CD4-positive, CD25-positive, alpha-beta regulatory T cell (primary cell): ENCODE results near the gene PHOX2A. TPM values are rescaled to one million over a fixed set of nuclear protein-coding genes. Genes with fewer than 3 reads are reported as not detected.
A peak's percentile ranks its signal among the peaks of the same experiment; 100 is the strongest.

Experiments used
- ATAC-seq, 2 donors: fragments of 150-1000 bp; cut with Tn5 transposase; one replicate each; pipeline ENCODE4 v1.10.0; 2021; ENCODE audit warnings: low read depth in 2 of 2, moderate number of reproducible peaks in 2 of 2, moderate library complexity in 1 of 2
- DNase-seq, 3 donors: peaks; one replicate each; pipeline versions ENCODE4 v3.0.0 to v3.0.0-alpha.2; 2012 to 2022; ENCODE audit warnings: mixed read lengths in 1 of 3
- H3K27ac ChIP-seq: one replicate; pipeline ENCODE4 v1.7.0; 2013; ENCODE audit warnings: mild to moderate bottlenecking, low read length; ENCODE audit not compliant: insufficient read depth, poor library complexity, severe bottlenecking
- H3K27me3 ChIP-seq: one replicate; pipeline ENCODE4 v1.7.0; 2013; ENCODE audit warnings: low read length; ENCODE audit not compliant: control insufficient read depth, insufficient read depth
- H3K36me3 ChIP-seq: one replicate; pipeline ENCODE4 v1.7.0; 2013; ENCODE audit warnings: mild to moderate bottlenecking, low read length, moderate library complexity; ENCODE audit not compliant: control insufficient read depth, insufficient read depth
- H3K4me1 ChIP-seq: 2 replicates; pipeline ENCODE4 v1.7.0; 2013; ENCODE audit warnings: mild to moderate bottlenecking, low read length; ENCODE audit not compliant: insufficient read depth, control insufficient read depth, poor library complexity, severe bottlenecking
- H3K4me3 ChIP-seq: one replicate; pipeline ENCODE4 v1.7.0; 2013; ENCODE audit warnings: low read depth, mild to moderate bottlenecking, low read length, moderate library complexity
- H3K9me3 ChIP-seq, 2 experiments: 1 replicate in 1 of 2; 2 replicates in 1 of 2; pipeline ENCODE4 v1.7.0; 2013; ENCODE audit warnings: low read length in 2 of 2, mild to moderate bottlenecking in 1 of 2, moderate library complexity in 1 of 2; ENCODE audit not compliant: control insufficient read depth in 2 of 2
- H3K27ac Mint-ChIP-seq, 3 donors: one replicate each; pipeline ENCODE4 v1.8.0; 2020 to 2022; ENCODE audit warnings: mild to moderate bottlenecking in 3 of 3, mixed read lengths in 3 of 3, moderate library complexity in 2 of 3
- H3K27me3 Mint-ChIP-seq: one replicate; pipeline ENCODE4 v1.8.0; 2022; ENCODE audit warnings: mild to moderate bottlenecking, mixed read lengths
- H3K36me3 Mint-ChIP-seq: one replicate; pipeline ENCODE4 v1.8.0; 2020; ENCODE audit warnings: mixed read lengths
- H3K4me1 Mint-ChIP-seq, 4 donors: one replicate each; pipeline ENCODE4 v1.8.0; 2020 to 2022; ENCODE audit warnings: mixed read lengths in 4 of 4, mild to moderate bottlenecking in 1 of 4
- H3K4me3 Mint-ChIP-seq, 4 donors: one replicate each; pipeline ENCODE4 v1.8.0; 2020 to 2022; ENCODE audit warnings: mild to moderate bottlenecking in 4 of 4, mixed read lengths in 4 of 4, moderate library complexity in 3 of 4
- H3K9me3 Mint-ChIP-seq, 7 donors: one replicate each; pipeline ENCODE4 v1.8.0; 2020 to 2022; ENCODE audit warnings: mixed read lengths in 7 of 7, mild to moderate bottlenecking in 3 of 7, moderate library complexity in 2 of 7
- polyA plus RNA-seq, 4 donors: library from polyadenylated mRNA; unstranded; fragments of 300-500 nt; fragmentation: Illumina TruSeq; gene quantifications; one replicate each; pipeline ENCODE4 v1.2.3, GENCODE V29; 2021
- total RNA-seq: library from RNA; stranded (reverse); gene quantifications from one replicate; pipeline ENCODE4 v1.2.3, GENCODE V29; 2022

The PHOX2A gene
- total and polyA plus RNA-seq, 5 donors from 2014 or later: not detected

- Histone ChIP-seq H3K27me3 (no peaks in the 10 kb centered on the region), H3K4me3 (no peak overlapping the region), H3K9me3 (no peaks in the 10 kb centered on the region), H3K27ac (no peak overlapping the region), H3K4me1 (peaks cover 18% of the 10 kb centered on the region), H3K36me3 (peaks cover 34% of the 10 kb centered on the region)
- no peaks in the 10 kb centered on the region for H3K9me3 Mint-ChIP-seq
- DNase-seq: no peak
- peak overlapping the region in 1 of 3 donors; percentile 43 for H3K27ac Mint-ChIP-seq
- peaks cover 9% of the 10 kb centered on the region for H3K36me3 Mint-ChIP-seq
- peaks cover 0 to 23% (median 14%) of the 10 kb centered on the region in 4 donors for H3K4me1 Mint-ChIP-seq
- no peaks in the 10 kb centered on the region for H3K27me3 Mint-ChIP-seq
- no peak overlapping the region for H3K4me3 Mint-ChIP-seq
- no peak for ATAC-seq
Observed at GRCh38 chr11:72228229-72228843, 15.6 kb downstream of the PHOX2A start.

GRCh38 chr11:72227316-72228228 is 16.4 kb downstream of the PHOX2A start:
- no peak overlapping the region for H3K27ac Mint-ChIP-seq
- Histone ChIP-seq H3K27me3 (no peaks in the 10 kb centered on the region), H3K4me3 (no peak overlapping the region), H3K27ac (no peak overlapping the region), H3K9me3 (no peaks in the 10 kb centered on the region), H3K4me1 (peaks cover 22% of the 10 kb centered on the region), H3K36me3 (peaks cover 33% of the 10 kb centered on the region)
- ATAC-seq (no peak), DNase-seq (no peak)
- peaks cover 9% of the 10 kb centered on the region for H3K36me3 Mint-ChIP-seq
- no peaks in the 10 kb centered on the region for H3K27me3 Mint-ChIP-seq
- peak overlapping the region; percentile 11 to 98 (median 38) for H3K4me3 Mint-ChIP-seq
- H3K9me3 Mint-ChIP-seq: no peaks in the 10 kb centered on the region
- H3K4me1 Mint-ChIP-seq: peaks cover 0 to 29% (median 17%) of the 10 kb centered on the region in 4 donors

- H3K36me3 ChIP-seq: peaks cover 25% of the 10 kb centered on the region
- Mint-ChIP-seq H3K9me3 (no peaks in the 10 kb centered on the region), H3K4me1 (peaks cover 3 to 34% (median 22%) of the 10 kb centered on the region in 4 donors), H3K4me3 (peak overlapping the region; percentile 13 to 98 (median 76)), H3K27ac (peak overlapping the region in 1 of 3 donors; percentile 67), H3K36me3 (peaks cover 9% of the 10 kb centered on the region), H3K27me3 (no peaks in the 10 kb centered on the region)
- no peak overlapping the region for H3K4me3 ChIP-seq
- DNase-seq (no peak), ATAC-seq (no peak)
- H3K4me1 ChIP-seq: peaks cover 27% of the 10 kb centered on the region
- H3K27me3 ChIP-seq: no peaks in the 10 kb centered on the region
- no peaks in the 10 kb centered on the region for H3K9me3 ChIP-seq
- H3K27ac ChIP-seq: no peak overlapping the region
Observed at GRCh38 chr11:72226701-72227100, 17.3 kb downstream of the PHOX2A start.

- DNase-seq (peak in 2 of 3 donors; percentile 28 to 47), ATAC-seq (no peak)
- peak overlapping the region; percentile 89 to 98 (median 94) for H3K4me3 Mint-ChIP-seq
- Histone ChIP-seq H3K4me1 (peaks cover 27% of the 10 kb centered on the region), H3K27me3 (no peaks in the 10 kb centered on the region), H3K27ac (peak overlapping the region; percentile 86), H3K9me3 (no peaks in the 10 kb centered on the region), H3K4me3 (peak overlapping the region; percentile 78), H3K36me3 (peaks cover 19% of the 10 kb centered on the region)
- H3K36me3 Mint-ChIP-seq: peaks cover 3% of the 10 kb centered on the region
- H3K27ac Mint-ChIP-seq: peak overlapping the region; percentile 59 to 99 (median 97)
- peaks cover 3 to 35% (median 22%) of the 10 kb centered on the region in 4 donors for H3K4me1 Mint-ChIP-seq
- no peaks in the 10 kb centered on the region for H3K27me3 Mint-ChIP-seq
- no peaks in the 10 kb centered on the region for H3K9me3 Mint-ChIP-seq
Observed at GRCh38 chr11:72225411-72225951, 18.5 kb downstream of the PHOX2A start.

GRCh38 chr11:72224564-72225410 is 19.2 kb downstream of the PHOX2A start, which contains the start of gene INPPL1:
INPPL1 (plus strand) TSS chr11:72224767; CDS start chr11:72224985, 218 bp downstream.
- peaks cover 3 to 35% (median 22%) of the 10 kb centered on the region in 4 donors for H3K4me1 Mint-ChIP-seq
- no peak for ATAC-seq

GRCh38 chr11:72223615-72224563 is 20.1 kb downstream of the PHOX2A start:
- ATAC-seq (peak; percentile 33 to 37), DNase-seq (peak; percentile 36 to 63 (median 48))
- Histone ChIP-seq H3K4me1 (peaks cover 27% of the 10 kb centered on the region), H3K36me3 (peaks cover 6% of the 10 kb centered on the region), H3K4me3 (peak overlapping the region; percentile 78), H3K9me3 (no peaks in the 10 kb centered on the region), H3K27ac (peak overlapping the region; percentile 86), H3K27me3 (no peaks in the 10 kb centered on the region)
- Mint-ChIP-seq H3K4me1 (peaks cover 3 to 34% (median 21%) of the 10 kb centered on the region in 4 donors), H3K4me3 (peak overlapping the region; percentile 95 to 100 (median 96)), H3K27ac (peak overlapping the region; percentile 92 to 97 (median 94)), H3K36me3 (no peaks in the 10 kb centered on the region), H3K9me3 (no peaks in the 10 kb centered on the region), H3K27me3 (peaks cover 7% of the 10 kb centered on the region)

More at GRCh38 chr11:72224564-72225410, 19.2 kb downstream of the PHOX2A start, which contains the start of gene INPPL1:
- H3K36me3 ChIP-seq: peaks cover 14% of the 10 kb centered on the region
- DNase-seq: peak; percentile 15 to 44 (median 30)
- peak within 1 kb of the TSS; percentile 78 for H3K4me3 ChIP-seq
- Mint-ChIP-seq H3K27me3 (no peaks in the 10 kb centered on the region), H3K27ac (peak within 1 kb of the TSS; percentile 94 to 99 (median 97)), H3K9me3 (no peaks in the 10 kb centered on the region), H3K36me3 (peaks cover 3% of the 10 kb centered on the region), H3K4me3 (peak within 1 kb of the TSS; percentile 95 to 100 (median 98))
- H3K27me3 ChIP-seq: no peaks in the 10 kb centered on the region
- H3K27ac ChIP-seq: peak within 1 kb of the TSS; percentile 86
- peaks cover 27% of the 10 kb centered on the region for H3K4me1 ChIP-seq
- no peaks in the 10 kb centered on the region for H3K9me3 ChIP-seq
